Fibroblast of lung (primary cell): ENCODE results near the gene OXLD1. TPM values are rescaled to one million over a fixed set of nuclear protein-coding genes. Genes with fewer than 3 reads are reported as not detected.

Experiments
- DNase-seq, 2 donors: peaks; one replicate each; pipeline versions ENCODE4 v3.0.0 to v3.0.0-alpha.2; 2010; ENCODE audit warnings: low read depth in 2 of 2
- H2AFZ ChIP-seq: 2 replicates; pipeline ENCODE4 v1.5.1; 2012; ENCODE audit warnings: low read length, control low read depth, inconsistent platforms
- H3K27ac ChIP-seq: 2 replicates; pipeline ENCODE4 v1.5.1; 2011; ENCODE audit warnings: low read length, control low read depth; ENCODE audit not compliant: insufficient read depth
- H3K27me3 ChIP-seq: 2 replicates; pipeline ENCODE4 v1.5.1; 2011; ENCODE audit warnings: mild to moderate bottlenecking, low read length; ENCODE audit not compliant: control insufficient read depth, insufficient read depth
- H3K36me3 ChIP-seq: 2 replicates; pipeline ENCODE4 v1.5.1; 2011; ENCODE audit warnings: low read length; ENCODE audit not compliant: control insufficient read depth, insufficient read depth
- H3K4me1 ChIP-seq: 2 replicates; pipeline ENCODE4 v1.5.1; 2011; ENCODE audit warnings: low read length; ENCODE audit not compliant: control insufficient read depth, insufficient read depth; ENCODE audit errors: extremely low read depth
- H3K4me2 ChIP-seq: 2 replicates; pipeline ENCODE4 v1.5.1; 2011; ENCODE audit warnings: low read length, control low read depth; ENCODE audit not compliant: insufficient read depth; ENCODE audit errors: extremely low read depth
- H3K4me3 ChIP-seq, 4 experiments: fragments of 200-600 bp in 1 of 4; sonication (generic) in 1 of 4; replicated peaks in 1 of 4; 2 replicates each; pipeline ENCODE4 v1.5.1; 2011 to 2016; ENCODE audit warnings: low read length in 4 of 4, low read depth in 3 of 4, mild to moderate bottlenecking in 3 of 4, control low read depth in 2 of 4, inconsistent platforms in 1 of 4, mixed read lengths in 1 of 4; ENCODE audit not compliant: insufficient read depth in 1 of 4; ENCODE audit errors: control extremely low read depth in 1 of 4
- H3K79me2 ChIP-seq: 2 replicates; pipeline ENCODE4 v1.5.1; 2012; ENCODE audit warnings: mild to moderate bottlenecking, low read length, inconsistent platforms; ENCODE audit not compliant: control insufficient read depth, insufficient read depth
- H3K9ac ChIP-seq: 2 replicates; pipeline ENCODE4 v1.5.1; 2011; ENCODE audit warnings: mild to moderate bottlenecking, low read length, control low read depth; ENCODE audit not compliant: insufficient read depth
- H3K9me3 ChIP-seq: 2 replicates; pipeline ENCODE4 v1.5.1; 2012; ENCODE audit warnings: low read depth, low read length; ENCODE audit not compliant: control insufficient read depth, insufficient read depth
- H4K20me1 ChIP-seq: 2 replicates; pipeline ENCODE4 v1.5.1; 2011; ENCODE audit warnings: low read length; ENCODE audit not compliant: control insufficient read depth, insufficient read depth; ENCODE audit errors: extremely low read depth
- CTCF ChIP-seq, 2 donors: IDR thresholded peaks in 1 of 2; conservative IDR thresholded peaks in 1 of 2; 1 replicate in 1 of 2; 2 replicates in 1 of 2; pipeline ENCODE4 v1.5.1; 2011 to 2012; ENCODE audit warnings: low read length in 2 of 2, control low read depth in 1 of 2, inconsistent platforms in 1 of 2, low read depth in 1 of 2, mild to moderate bottlenecking in 1 of 2
- EZH2 ChIP-seq: IDR thresholded peaks from 2 replicates; pipeline ENCODE4 v1.5.1; 2012; ENCODE audit warnings: low read length, control low read depth, mild to moderate bottlenecking; ENCODE audit errors: missing control alignments
- polyA plus RNA-seq, 2 donors: library from polyadenylated mRNA; depleted of rRNA in 1 of 2; stranded (reverse) in 1 of 2; unstranded in 1 of 2; fragments of >200 nt; gene quantifications; 2 replicates each; pipeline ENCODE4 v1.2.1, GENCODE V29; 2011 to 2012; ENCODE audit warnings: missing spikeins in 1 of 2
- total RNA-seq: library from RNA; depleted of rRNA; stranded (reverse); fragments of >200 nt; gene quantifications from 2 replicates; pipeline ENCODE4 v1.2.1, GENCODE V29; 2014

OXLD1 gene
- total and polyA plus RNA-seq, 2 donors (not counting 1 experiment from before 2014, with no cell fraction given): 11.6 to 45.6 TPM

GRCh38 chr17:81683584-81684441 is 17.4 kb upstream of the OXLD1 start, which contains the start of the genes ARL16 and HGS:
ARL16 (minus strand) TSS chr17:81683797; CDS start chr17:81683753, 44 bp downstream.
HGS (plus strand) TSS chr17:81684011; CDS start chr17:81684067, 56 bp downstream.
- DNase-seq: peak; percentile 99 to 100
- no peak for TF ChIP-seq CTCF (conservative IDR thresholded peaks at IDR 0.05 in 1 of 2, IDR thresholded peaks at IDR 0.05 in 1 of 2; ENCODE audit: low read depth in 1 of 2, low read length in 2 of 2)
- no peak for TF ChIP-seq EZH2
- H2AFZ ChIP-seq: peak within 1 kb of the TSS; percentile 57
- H3K79me2 ChIP-seq: peaks cover 68% of the 10 kb centered on the region
- peak within 1 kb of the TSS; percentile 97 for H3K9ac ChIP-seq
- peak within 1 kb of the TSS; percentile 100 for H3K4me2 ChIP-seq
- H3K27me3 ChIP-seq: no peaks in the 10 kb centered on the region
- H3K36me3 ChIP-seq: peaks cover 30% of the 10 kb centered on the region
- peaks cover 2% of the 10 kb centered on the region for H4K20me1 ChIP-seq
- peak within 1 kb of the TSS; percentile 96 for H3K27ac ChIP-seq
- H3K4me1 ChIP-seq: peaks cover 12% of the 10 kb centered on the region
- H3K9me3 ChIP-seq: no peaks in the 10 kb centered on the region
- H3K4me3 ChIP-seq: peak within 1 kb of the TSS; percentile 89 to 97 (median 92)

- no peaks in the 10 kb centered on the region for H3K9me3 ChIP-seq
- H3K4me2 ChIP-seq: peak overlapping the region; percentile 88
- peak overlapping the region; percentile 80 to 97 (median 92) for H3K4me3 ChIP-seq
- H3K9ac ChIP-seq: peak overlapping the region; percentile 92
- H3K27ac ChIP-seq: peak overlapping the region; percentile 94
- peaks cover 24% of the 10 kb centered on the region for H3K36me3 ChIP-seq
- TF ChIP-seq CTCF (conservative IDR thresholded peaks at IDR 0.05 in 1 of 2, IDR thresholded peaks at IDR 0.05 in 1 of 2; ENCODE audit: low read depth in 1 of 2, low read length in 2 of 2) (no peak), EZH2 (no peak)
- no peak for DNase-seq
- H3K79me2 ChIP-seq: peaks cover 61% of the 10 kb centered on the region
- H2AFZ ChIP-seq: peak overlapping the region; percentile 57
- no peaks in the 10 kb centered on the region for H3K27me3 ChIP-seq
- H4K20me1 ChIP-seq: peaks cover 2% of the 10 kb centered on the region
- H3K4me1 ChIP-seq: peaks cover 12% of the 10 kb centered on the region
These were observed 16.8 kb upstream of the OXLD1 start for GRCh38 chr17:81683208-81683583.

GRCh38 chr17:81682565-81683207 is 16.3 kb upstream of the OXLD1 start:
- Histone ChIP-seq H3K4me2 (peak overlapping the region; percentile 88), H4K20me1 (peaks cover 2% of the 10 kb centered on the region), H3K9me3 (no peaks in the 10 kb centered on the region), H3K9ac (peak overlapping the region; percentile 92), H3K79me2 (peaks cover 56% of the 10 kb centered on the region), H3K27ac (peak overlapping the region; percentile 94), H2AFZ (no peak overlapping the region), H3K27me3 (no peaks in the 10 kb centered on the region), H3K4me3 (peak overlapping the region; percentile 80 to 97 (median 92)), H3K36me3 (peaks cover 20% of the 10 kb centered on the region), H3K4me1 (peaks cover 12% of the 10 kb centered on the region)
- TF ChIP-seq CTCF (conservative IDR thresholded peaks at IDR 0.05 in 1 of 2, IDR thresholded peaks at IDR 0.05 in 1 of 2; ENCODE audit: low read depth in 1 of 2, low read length in 2 of 2) (no peak), EZH2 (no peak)
- DNase-seq: peak in 1 of 2 donors; percentile 8
